ENCODE data around the gene PLD5. TPM values are rescaled to one million over a fixed set of nuclear protein-coding genes. Genes with fewer than 3 reads are reported as not detected.

Gene PLD5
- total and polyA plus RNA-seq, 2 of the 13 experiments (the other 11 are each of a cell fraction or from before 2014, with no cell fraction given) = not detected

DNA sequence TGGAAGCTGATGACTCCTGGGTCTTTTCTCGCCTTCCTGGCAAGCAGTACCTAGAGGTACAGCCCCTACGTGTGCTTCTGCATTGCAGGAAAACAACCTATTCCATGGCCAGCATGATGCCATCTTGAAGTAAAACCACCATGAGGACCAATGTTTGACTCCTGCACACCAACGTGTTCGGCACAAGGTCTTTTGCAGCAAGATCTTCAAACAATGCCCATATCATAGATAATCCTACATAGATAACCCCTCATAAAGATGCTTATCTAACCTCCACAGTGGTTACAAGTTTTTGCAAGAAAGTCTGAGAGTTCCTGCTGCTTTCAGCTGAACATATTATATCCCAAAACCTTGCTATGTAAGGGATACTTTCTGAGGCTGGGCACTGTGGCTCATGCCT, 384.5 kb downstream of the PLD5 start:
- Histone ChIP-seq H3K4me1 (ENCODE audit: insufficient read depth, low read length) (no peaks in the 10 kb centered on the region), H4K20me1 (ENCODE audit: insufficient read depth, low read length) (no peaks in the 10 kb centered on the region), H3K36me3 (replicated peaks in 1 of 2; ENCODE audit: control insufficient read depth in 1 of 2, insufficient read depth in 2 of 2, low read length in 2 of 2) (no peaks in the 10 kb centered on the region), H3K27ac (ENCODE audit: extremely low read length, insufficient read depth, low read length) (no peak overlapping the region), H3K79me2 (ENCODE audit: insufficient read depth, low read length) (no peaks in the 10 kb centered on the region), H3K9me3 (ENCODE audit: low read length) (no peaks in the 10 kb centered on the region), H2AFZ (ENCODE audit: low read length) (no peak overlapping the region), H3K9ac (ENCODE audit: insufficient read depth, low read depth, low read length) (no peak overlapping the region), H3K4me2 (ENCODE audit: low read depth, low read length) (no peak overlapping the region), H3K27me3 (ENCODE audit: control insufficient read depth in 1 of 2, insufficient read depth in 2 of 2, low read length in 2 of 2) (no peaks in the 10 kb centered on the region), H3K4me3 (replicated peaks in 1 of 3; ENCODE audit: insufficient read depth in 1 of 3, low read depth in 2 of 3, low read length in 3 of 3) (no peak overlapping the region)
- in situ Hi-C loops (cut with HindIII; ENCODE audit: extremely low pct_ligation_motif_present, low pct_unique_long_range_greater_than_20kb) (no loop called here), intact Hi-C loops (cut with micrococcal nuclease; ENCODE audit: unreplicated experiment) (no loop called here)
- TF ChIP-seq, protein P1, sequence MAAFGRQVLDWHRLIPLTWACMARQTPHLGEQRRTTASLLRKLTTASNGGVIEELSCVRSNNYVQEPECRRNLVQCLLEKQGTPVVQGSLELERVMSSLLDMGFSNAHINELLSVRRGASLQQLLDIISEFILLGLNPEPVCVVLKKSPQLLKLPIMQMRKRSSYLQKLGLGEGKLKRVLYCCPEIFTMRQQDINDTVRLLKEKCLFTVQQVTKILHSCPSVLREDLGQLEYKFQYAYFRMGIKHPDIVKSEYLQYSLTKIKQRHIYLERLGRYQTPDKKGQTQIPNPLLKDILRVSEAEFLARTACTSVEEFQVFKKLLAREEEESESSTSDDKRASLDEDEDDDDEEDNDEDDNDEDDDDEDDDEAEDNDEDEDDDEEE (CRISPR knock-in tag; IDR thresholded peaks at IDR 0.05) = no peak
- TF ChIP-seq JDP2 (CRISPR knock-in tag; IDR thresholded peaks at IDR 0.05; ENCODE audit: borderline replicate concordance) (no peak), ZMYM3 (CRISPR knock-in tag; IDR thresholded peaks at IDR 0.05) (no peak), ZNF850 (CRISPR knock-in tag; conservative IDR thresholded peaks at IDR 0.05) (no peak)
- ATAC-seq = no peak
- no peak for FAIRE-seq
- BruUV-seq (replicated peaks) = no TSS peak
- POLR2A ChIA-PET = no interaction called here
- WGBS (ENCODE audit: low lambda C conversion rate) = 0% methylated on average over 3 of the region's 4 CpGs
- CTCF ChIA-PET (ENCODE audit: low intra/inter-chr PET ratio, low total read pairs) = no interaction called here
- DNase-seq (ENCODE audit: low spot score) = no peak

DNA sequence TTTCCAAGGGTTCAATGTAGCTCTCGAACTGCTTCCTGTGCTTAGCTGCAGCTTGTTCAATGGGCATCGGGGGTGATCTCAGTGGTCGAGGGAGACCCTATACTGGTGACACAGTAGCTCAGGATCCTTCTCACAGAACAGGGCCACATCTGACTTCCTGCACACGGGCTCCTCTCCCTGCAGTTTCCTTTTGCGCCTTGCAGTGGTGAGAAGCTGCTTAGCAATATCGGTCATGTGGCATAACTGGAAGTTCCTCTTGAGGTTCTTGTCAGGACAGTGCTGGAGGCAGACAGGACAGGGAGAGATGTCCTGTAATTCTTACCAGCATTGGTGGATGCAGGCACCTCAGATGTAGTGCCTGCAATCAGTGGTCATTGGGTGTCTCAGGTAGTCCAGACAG, 385.1 kb downstream of the PLD5 start:
- POLR2A ChIA-PET = no interaction called here
- Histone ChIP-seq H3K4me2 (ENCODE audit: low read depth, low read length) (no peak overlapping the region), H3K4me1 (ENCODE audit: insufficient read depth, low read length) (no peaks in the 10 kb centered on the region), H3K9me3 (ENCODE audit: low read length) (no peaks in the 10 kb centered on the region), H3K36me3 (replicated peaks in 1 of 2; ENCODE audit: control insufficient read depth in 1 of 2, insufficient read depth in 2 of 2, low read length in 2 of 2) (no peaks in the 10 kb centered on the region), H4K20me1 (ENCODE audit: insufficient read depth, low read length) (no peaks in the 10 kb centered on the region), H3K27me3 (ENCODE audit: control insufficient read depth in 1 of 2, insufficient read depth in 2 of 2, low read length in 2 of 2) (no peaks in the 10 kb centered on the region), H3K27ac (ENCODE audit: extremely low read length, insufficient read depth, low read length) (no peak overlapping the region), H3K4me3 (replicated peaks in 1 of 3; ENCODE audit: insufficient read depth in 1 of 3, low read depth in 2 of 3, low read length in 3 of 3) (no peak overlapping the region), H3K79me2 (ENCODE audit: insufficient read depth, low read length) (no peaks in the 10 kb centered on the region), H2AFZ (ENCODE audit: low read length) (no peak overlapping the region), H3K9ac (ENCODE audit: insufficient read depth, low read depth, low read length) (no peak overlapping the region)
- in situ Hi-C loops (cut with HindIII; ENCODE audit: extremely low pct_ligation_motif_present, low pct_unique_long_range_greater_than_20kb) = no loop called here
- BruUV-seq (replicated peaks) = no TSS peak
- TF ChIP-seq GABPA (IDR thresholded peaks at IDR 0.05; ENCODE audit: low read depth, low read length) (no peak), GABPA (CRISPR knock-in tag; IDR thresholded peaks at IDR 0.05; ENCODE audit: low read depth) (no peak), ZSCAN30 (CRISPR knock-in tag; IDR thresholded peaks at IDR 0.05) (no peak), PHF21A (CRISPR knock-in tag; IDR thresholded peaks at IDR 0.05) (no peak), NR2F2 (IDR thresholded peaks at IDR 0.05; ENCODE audit: borderline replicate concordance, low read depth) (no peak), TBX3 (IDR thresholded peaks at IDR 0.05; ENCODE audit: borderline replicate concordance) (no peak), POLR2G (IDR thresholded peaks at IDR 0.05; ENCODE audit: low read depth, low read length) (no peak), ZNF234 (CRISPR knock-in tag; conservative IDR thresholded peaks at IDR 0.05) (no peak)
- intact Hi-C loops (cut with micrococcal nuclease; ENCODE audit: unreplicated experiment) = no loop called here
- whole genome bisulfite sequencing (ENCODE audit: low lambda C conversion rate) = 0% methylated on average over 6 of the region's 6 CpGs
- no peak for DNase-seq (ENCODE audit: low spot score)
- no peak for ATAC-seq
- no peak for FAIRE-seq
- CTCF ChIA-PET (ENCODE audit: low intra/inter-chr PET ratio, low total read pairs) = no interaction called here
